OCI-LY7 (cell line): Measurements from ENCODE around the gene VAT1L.

Experiments used
- EZH2phosphoT487 ChIP-seq: fragments of 200-600 bp; sonication (generic); IDR thresholded peaks from 2 replicates; pipeline ENCODE4 v1.6.1; 2018; ENCODE audit warnings: low read depth, borderline replicate concordance, mild to moderate bottlenecking, mixed run types, antibody characterized with exemption, low read length, moderate library complexity, mixed read lengths
- TF ChIP-seq, protein P1 (sequence below): fragments of 200-600 bp; sonication (generic); conservative IDR thresholded peaks from 2 replicates; pipeline ENCODE4 v1.5.1; 2014; ENCODE audit warnings: mild to moderate bottlenecking, antibody characterized with exemption, low read length, moderate library complexity, mixed read lengths

DNA sequence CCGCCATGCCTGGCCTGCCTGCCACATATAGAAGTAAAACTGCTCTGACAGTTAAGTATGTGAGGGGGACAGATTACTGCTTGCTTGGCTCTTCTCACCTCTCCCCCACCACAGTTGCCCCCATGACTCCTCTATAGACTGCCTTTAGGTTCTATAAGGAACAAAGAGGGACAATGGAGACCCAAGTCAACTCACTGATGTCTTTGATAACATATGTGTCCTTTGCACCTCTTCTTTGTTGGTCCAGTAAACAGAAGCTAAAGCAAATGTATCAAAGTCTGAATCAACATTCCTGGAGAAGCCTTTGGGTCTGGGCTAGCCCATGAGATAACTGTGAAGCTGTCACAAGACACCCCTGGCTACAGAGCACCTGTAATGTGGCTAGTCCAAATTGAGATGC lies 38.9 kb upstream of the VAT1L start:
- TF ChIP-seq, protein P1, sequence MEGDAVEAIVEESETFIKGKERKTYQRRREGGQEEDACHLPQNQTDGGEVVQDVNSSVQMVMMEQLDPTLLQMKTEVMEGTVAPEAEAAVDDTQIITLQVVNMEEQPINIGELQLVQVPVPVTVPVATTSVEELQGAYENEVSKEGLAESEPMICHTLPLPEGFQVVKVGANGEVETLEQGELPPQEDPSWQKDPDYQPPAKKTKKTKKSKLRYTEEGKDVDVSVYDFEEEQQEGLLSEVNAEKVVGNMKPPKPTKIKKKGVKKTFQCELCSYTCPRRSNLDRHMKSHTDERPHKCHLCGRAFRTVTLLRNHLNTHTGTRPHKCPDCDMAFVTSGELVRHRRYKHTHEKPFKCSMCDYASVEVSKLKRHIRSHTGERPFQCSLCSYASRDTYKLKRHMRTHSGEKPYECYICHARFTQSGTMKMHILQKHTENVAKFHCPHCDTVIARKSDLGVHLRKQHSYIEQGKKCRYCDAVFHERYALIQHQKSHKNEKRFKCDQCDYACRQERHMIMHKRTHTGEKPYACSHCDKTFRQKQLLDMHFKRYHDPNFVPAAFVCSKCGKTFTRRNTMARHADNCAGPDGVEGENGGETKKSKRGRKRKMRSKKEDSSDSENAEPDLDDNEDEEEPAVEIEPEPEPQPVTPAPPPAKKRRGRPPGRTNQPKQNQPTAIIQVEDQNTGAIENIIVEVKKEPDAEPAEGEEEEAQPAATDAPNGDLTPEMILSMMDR = no peak
- no peak for TF ChIP-seq EZH2phosphoT487
